Muscle layer of colon (tissue), 2 donors: Measurements from ENCODE around the gene FRMD8.

Experiments used
- H3K27ac ChIP-seq: one replicate; pipeline ENCODE4 v1.7.0; 2013; ENCODE audit warnings: low read depth, mild to moderate bottlenecking, low read length, moderate library complexity
- H3K27me3 ChIP-seq, 2 donors: one replicate each; pipeline ENCODE4 v1.7.0; 2013; ENCODE audit warnings: low read length in 2 of 2, mild to moderate bottlenecking in 2 of 2; ENCODE audit not compliant: insufficient read depth in 2 of 2, control insufficient read depth in 1 of 2
- H3K36me3 ChIP-seq: one replicate; pipeline ENCODE4 v1.7.0; 2013; ENCODE audit warnings: mild to moderate bottlenecking, low read length; ENCODE audit not compliant: insufficient read depth
- H3K4me1 ChIP-seq: one replicate; pipeline ENCODE4 v1.7.0; 2013; ENCODE audit warnings: mild to moderate bottlenecking, low read length; ENCODE audit not compliant: insufficient read depth
- H3K4me3 ChIP-seq, 2 donors: one replicate each; pipeline ENCODE4 v1.7.0; 2013; ENCODE audit warnings: low read length in 2 of 2, low read depth in 1 of 2, mild to moderate bottlenecking in 1 of 2, moderate library complexity in 1 of 2
- H3K9ac ChIP-seq: one replicate; pipeline ENCODE4 v1.7.0; 2013; ENCODE audit warnings: low read length
- H3K9me3 ChIP-seq: one replicate; pipeline ENCODE4 v1.7.0; 2013; ENCODE audit warnings: mild to moderate bottlenecking, low read length
- donor health status: abdominal sarcoma.
- donor health status: Adenocarcinoma of cecum.

The FRMD8 gene

DNA sequence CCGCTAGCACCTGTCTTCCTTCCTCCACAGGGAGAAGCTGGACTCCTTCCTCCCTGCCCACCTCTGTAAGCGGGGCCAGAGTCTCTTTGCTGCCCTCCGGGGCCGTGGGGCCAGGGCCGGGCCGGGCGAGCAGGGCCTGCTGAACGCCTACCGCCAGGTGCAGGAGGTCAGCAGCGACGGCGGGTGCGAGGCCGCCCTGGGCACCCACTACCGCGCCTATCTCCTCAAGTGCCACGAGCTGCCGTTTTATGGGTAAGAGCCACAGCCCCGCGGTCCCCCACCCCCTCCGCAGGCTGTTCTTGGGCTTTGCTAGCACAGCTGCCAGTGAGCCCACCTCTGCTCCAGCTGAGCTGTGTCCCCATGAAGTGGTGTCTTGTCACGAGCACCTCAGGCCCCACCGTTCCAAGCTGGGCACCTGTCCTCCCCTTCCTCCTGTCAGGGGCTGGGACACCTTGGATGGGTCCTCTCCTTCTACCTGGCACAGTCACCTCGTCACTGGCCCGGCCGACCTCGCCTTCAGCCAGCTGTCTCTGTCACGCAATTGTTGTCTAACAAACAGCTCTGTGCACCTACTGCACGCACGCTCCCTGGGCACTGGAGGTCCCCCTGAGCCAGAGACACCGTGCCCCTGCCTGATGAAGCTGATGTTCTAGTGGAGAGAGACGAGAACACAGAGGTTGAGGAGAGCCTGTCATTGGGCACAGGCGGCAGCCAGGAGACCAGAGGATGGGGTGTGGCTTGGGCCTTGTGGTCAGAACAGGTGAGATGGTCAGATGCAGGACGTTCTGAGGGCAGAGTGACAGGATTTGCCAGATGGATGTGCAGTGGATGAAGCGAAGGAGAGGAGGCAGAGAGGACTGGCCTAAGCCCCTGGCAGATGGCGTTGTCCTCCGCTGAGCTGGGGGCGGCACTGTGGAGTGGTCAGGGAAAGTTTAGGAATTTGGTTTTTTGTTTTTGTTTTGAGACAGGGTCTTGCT, 10.6 kb downstream of the FRMD8 start:
- no peaks in the 10 kb centered on the region for H3K4me1 ChIP-seq
- no peak overlapping the region for H3K9ac ChIP-seq
- peaks cover 34% of the 10 kb centered on the region for H3K36me3 ChIP-seq
- no peak overlapping the region for H3K27ac ChIP-seq
- H3K9me3 ChIP-seq, result no peaks in the 10 kb centered on the region
- H3K4me3 ChIP-seq, result no peak overlapping the region
- no peaks in the 10 kb centered on the region for H3K27me3 ChIP-seq

- Histone ChIP-seq H3K9me3 (no peaks in the 10 kb centered on the region), H3K27me3 (no peaks in the 10 kb centered on the region), H3K9ac (no peak overlapping the region), H3K36me3 (peaks cover 27% of the 10 kb centered on the region), H3K4me3 (no peak overlapping the region), H3K27ac (no peak overlapping the region), H3K4me1 (no peaks in the 10 kb centered on the region)
Measured at GRCh38 chr11:65398362-65398910, 12.0 kb downstream of the FRMD8 start.

- H3K4me1 ChIP-seq, result no peaks in the 10 kb centered on the region
- H3K9ac ChIP-seq, result no peak overlapping the region
- no peak overlapping the region for H3K27ac ChIP-seq
- H3K27me3 ChIP-seq, result no peaks in the 10 kb centered on the region
- H3K36me3 ChIP-seq, result peaks cover 28% of the 10 kb centered on the region
- H3K9me3 ChIP-seq, result no peaks in the 10 kb centered on the region
- no peak overlapping the region for H3K4me3 ChIP-seq
Measured at GRCh38 chr11:65399249-65399648, 12.8 kb downstream of the FRMD8 start.

DNA sequence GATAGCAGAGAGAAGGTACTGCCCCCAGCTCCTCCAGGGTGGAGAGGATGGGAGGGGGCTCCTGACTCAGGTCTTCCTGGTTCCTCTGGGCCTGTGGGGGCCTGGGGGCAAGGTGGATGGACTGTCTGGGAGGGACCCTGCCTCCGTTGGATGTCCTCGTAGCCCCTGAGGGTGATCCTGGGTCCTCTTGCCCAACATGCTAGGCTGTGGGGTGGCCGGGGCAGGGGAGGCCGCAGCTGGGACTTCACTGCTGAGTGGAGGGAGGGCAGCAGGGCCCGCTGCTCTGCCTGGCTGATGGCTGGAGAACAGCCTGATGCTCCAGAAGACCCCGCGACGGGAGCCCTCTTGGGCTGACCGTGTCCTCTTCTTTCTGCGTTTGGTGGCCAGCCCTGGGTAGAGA, 13.4 kb downstream of the FRMD8 start:
- H3K9me3 ChIP-seq, result no peaks in the 10 kb centered on the region
- H3K4me3 ChIP-seq, result no peak overlapping the region
- H3K27me3 ChIP-seq, result no peaks in the 10 kb centered on the region
- H3K27ac ChIP-seq, result no peak overlapping the region
- no peak overlapping the region for H3K9ac ChIP-seq
- peaks cover 28% of the 10 kb centered on the region for H3K36me3 ChIP-seq
- no peaks in the 10 kb centered on the region for H3K4me1 ChIP-seq

DNA sequence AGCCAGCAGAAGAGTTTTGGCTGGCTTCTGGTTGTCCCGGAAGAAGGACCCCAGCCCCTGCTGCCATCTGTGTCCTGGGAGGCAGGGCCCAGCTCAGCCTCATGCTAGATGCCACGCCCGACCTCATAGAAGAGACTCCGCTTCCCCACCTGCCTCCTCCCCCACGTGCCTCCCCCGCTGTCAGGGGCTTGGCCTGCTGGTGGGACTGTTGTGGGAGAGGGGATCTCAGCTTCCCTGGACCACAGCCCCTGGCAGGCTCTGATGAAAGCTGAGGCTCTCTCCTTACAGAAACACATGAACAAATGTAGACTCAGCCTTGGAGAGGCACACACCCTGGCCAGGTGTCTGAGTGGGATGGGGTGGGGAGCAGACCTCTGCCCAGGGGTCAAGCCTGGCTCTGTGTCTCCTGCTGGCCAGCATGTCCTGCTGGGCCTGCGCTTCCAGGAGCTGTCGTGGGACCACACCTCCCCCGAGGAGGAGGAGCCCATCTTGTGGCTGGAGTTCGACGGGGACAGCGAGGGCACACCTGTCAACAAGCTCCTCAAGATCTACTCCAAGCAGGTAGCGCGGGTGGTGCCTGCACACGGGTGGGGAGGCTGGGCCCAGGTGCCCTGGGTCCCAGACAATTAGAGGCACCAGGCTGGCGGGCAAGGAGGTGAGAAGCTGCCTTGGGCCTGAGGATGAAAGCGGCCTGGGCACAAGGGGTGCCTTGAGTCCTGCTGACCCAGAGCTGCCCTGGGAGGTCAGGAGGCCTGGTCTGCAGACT, 14.1 kb downstream of the FRMD8 start:
- Histone ChIP-seq H3K4me1 (no peaks in the 10 kb centered on the region), H3K9me3 (no peaks in the 10 kb centered on the region), H3K27me3 (no peaks in the 10 kb centered on the region), H3K9ac (no peak overlapping the region), H3K36me3 (peaks cover 30% of the 10 kb centered on the region), H3K27ac (no peak overlapping the region), H3K4me3 (no peak overlapping the region)

DNA sequence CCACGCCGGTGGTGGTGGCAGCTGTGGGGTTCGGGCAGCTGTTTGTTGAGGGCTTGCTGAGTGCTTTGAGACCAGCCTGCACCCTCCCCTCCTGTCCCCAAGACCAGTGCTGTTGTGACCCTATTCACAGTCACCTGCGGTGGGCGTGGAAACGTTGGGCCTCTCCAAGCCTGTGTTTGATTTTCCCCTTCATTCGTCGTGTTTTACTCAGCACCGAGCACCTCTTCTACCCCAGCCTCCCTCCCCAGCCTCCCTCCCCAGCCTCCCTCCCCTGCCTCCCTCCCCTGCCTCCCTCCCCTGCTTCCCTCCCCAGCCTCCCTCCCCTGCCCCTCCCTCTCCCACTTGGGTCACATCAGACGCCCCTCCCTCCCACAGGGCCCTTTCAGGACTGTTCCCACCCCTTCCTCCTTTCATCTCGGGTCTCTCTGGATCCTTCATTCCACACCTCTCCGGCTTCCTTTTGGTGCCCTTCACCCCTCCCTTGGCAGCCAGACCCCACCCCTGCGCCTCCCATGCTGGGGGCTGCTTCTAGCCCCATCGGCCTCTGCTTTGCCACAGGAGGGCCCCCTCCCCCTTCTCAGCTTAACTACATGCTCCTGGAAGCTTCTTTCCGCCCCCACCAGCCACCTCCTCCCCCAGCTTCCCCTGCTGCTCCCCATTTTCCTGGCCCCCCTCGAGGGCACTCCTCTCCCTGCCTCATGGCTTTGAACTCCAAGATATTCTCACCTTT, 14.8 kb downstream of the FRMD8 start:
- H3K27ac ChIP-seq, result no peak overlapping the region
- H3K27me3 ChIP-seq, result no peaks in the 10 kb centered on the region
- no peak overlapping the region for H3K4me3 ChIP-seq
- no peaks in the 10 kb centered on the region for H3K9me3 ChIP-seq
- no peak overlapping the region for H3K9ac ChIP-seq
- H3K4me1 ChIP-seq, result no peaks in the 10 kb centered on the region
- peaks cover 30% of the 10 kb centered on the region for H3K36me3 ChIP-seq

- Histone ChIP-seq H3K4me1 (no peaks in the 10 kb centered on the region), H3K27me3 (no peaks in the 10 kb centered on the region), H3K4me3 (no peak overlapping the region), H3K27ac (no peak overlapping the region), H3K9ac (no peak overlapping the region), H3K36me3 (peaks cover 30% of the 10 kb centered on the region), H3K9me3 (no peaks in the 10 kb centered on the region)
Measured at GRCh38 chr11:65401803-65402248, 15.4 kb downstream of the FRMD8 start.

DNA sequence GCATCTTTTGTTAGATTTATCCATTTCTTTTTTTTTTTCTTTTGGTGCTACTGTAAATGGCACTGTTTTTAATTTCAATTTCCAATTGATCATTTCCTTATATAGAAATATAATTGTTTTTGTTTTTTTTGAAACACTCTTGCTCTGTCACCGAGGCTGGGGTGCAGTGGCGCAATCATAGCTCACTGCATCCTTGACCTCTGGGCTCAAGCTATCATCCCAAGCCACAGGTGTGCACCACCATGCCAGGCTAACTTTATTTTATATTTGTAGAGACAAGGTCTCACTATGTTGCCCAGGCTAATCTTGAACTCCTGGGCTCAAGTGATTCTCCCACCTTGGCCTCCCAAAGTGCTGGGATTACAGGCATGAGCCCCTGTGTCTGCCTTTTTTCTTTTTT, 16.4 kb downstream of the FRMD8 start:
- Histone ChIP-seq H3K9ac (no peak overlapping the region), H3K9me3 (no peaks in the 10 kb centered on the region), H3K4me1 (no peaks in the 10 kb centered on the region), H3K27me3 (no peaks in the 10 kb centered on the region), H3K36me3 (peaks cover 24% of the 10 kb centered on the region), H3K27ac (no peak overlapping the region), H3K4me3 (no peak overlapping the region)

DNA sequence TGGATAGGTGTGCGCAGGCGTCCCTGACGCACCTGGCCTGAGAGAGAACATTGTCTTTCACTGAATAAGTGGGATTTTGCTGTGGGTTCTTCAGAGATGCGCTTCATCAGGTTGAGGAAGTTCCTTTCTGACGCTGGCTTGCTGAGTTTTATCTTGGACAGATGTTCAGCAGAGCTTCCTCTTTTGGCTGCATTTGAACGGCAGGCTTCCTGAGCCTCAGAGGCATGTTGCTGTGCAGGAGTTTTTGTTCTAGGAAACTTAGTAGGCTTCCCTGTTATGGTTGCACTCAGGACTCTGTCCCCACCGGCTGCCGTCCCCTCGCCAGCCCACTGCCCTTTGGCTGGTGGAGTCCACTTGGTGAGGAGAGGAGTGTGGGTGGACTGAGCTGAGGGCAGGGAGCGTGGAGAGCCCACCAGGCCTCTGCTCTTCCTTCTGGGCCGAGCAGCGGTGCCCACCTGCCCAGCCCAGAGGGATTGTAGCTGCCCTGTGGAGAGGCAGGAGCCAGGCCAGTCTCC, 17.2 kb downstream of the FRMD8 start:
- Histone ChIP-seq H3K36me3 (peaks cover 24% of the 10 kb centered on the region), H3K27me3 (no peaks in the 10 kb centered on the region)

GRCh38 chr11:65404210-65404609, 17.8 kb downstream of the FRMD8 start:
- H3K27ac ChIP-seq, result no peak overlapping the region
- no peaks in the 10 kb centered on the region for H3K4me1 ChIP-seq
- no peaks in the 10 kb centered on the region for H3K27me3 ChIP-seq
- H3K9me3 ChIP-seq, result no peaks in the 10 kb centered on the region
- no peak overlapping the region for H3K9ac ChIP-seq
- no peak overlapping the region for H3K4me3 ChIP-seq
- peaks cover 30% of the 10 kb centered on the region for H3K36me3 ChIP-seq

More for the DNA sequence above, 17.2 kb downstream of the FRMD8 start:
- Histone ChIP-seq H3K9me3 (no peaks in the 10 kb centered on the region), H3K9ac (no peak overlapping the region), H3K4me1 (no peaks in the 10 kb centered on the region), H3K27ac (no peak overlapping the region), H3K4me3 (no peak overlapping the region)
